Measurements from ENCODE around the gene TMC2.

The TMC2 gene

GRCh38 chr20:2563116-2563515 is 26.7 kb downstream of the TMC2 start:
- H3K4me3 ChIP-seq (ENCODE audit: low read depth, low read length), result no peak overlapping the region
- DNase-seq (ENCODE audit: low read depth), result no peak
- no peak for TF ChIP-seq CTCF (conservative IDR thresholded peaks at IDR 0.05; ENCODE audit: low read depth, low read length)

- DNase-seq (ENCODE audit: low read depth), result no peak
- no peak overlapping the region for H3K4me3 ChIP-seq (ENCODE audit: low read depth, low read length)
- no peak for TF ChIP-seq CTCF (conservative IDR thresholded peaks at IDR 0.05; ENCODE audit: low read depth, low read length)
Measured at GRCh38 chr20:2564406-2564805, 28.0 kb downstream of the TMC2 start.

GRCh38 chr20:2575682-2576081 is 39.3 kb downstream of the TMC2 start:
- no peak for TF ChIP-seq CTCF (conservative IDR thresholded peaks at IDR 0.05; ENCODE audit: low read depth, low read length)
- no peak overlapping the region for H3K4me3 ChIP-seq (ENCODE audit: low read depth, low read length)
- DNase-seq (ENCODE audit: low read depth), result no peak

GRCh38 chr20:2576317-2576727 is 39.9 kb downstream of the TMC2 start:
- no peak overlapping the region for H3K4me3 ChIP-seq (ENCODE audit: low read depth, low read length)
- TF ChIP-seq CTCF (conservative IDR thresholded peaks at IDR 0.05; ENCODE audit: low read depth, low read length), result no peak
- DNase-seq (ENCODE audit: low read depth), result no peak

GRCh38 chr20:2578475-2579192 is 42.3 kb downstream of the TMC2 start:
- no peak overlapping the region for H3K4me3 ChIP-seq (ENCODE audit: low read depth, low read length)
- DNase-seq (ENCODE audit: low read depth), result peak; percentile 30
- no peak for TF ChIP-seq CTCF (conservative IDR thresholded peaks at IDR 0.05; ENCODE audit: low read depth, low read length)

- no peak overlapping the region for H3K4me3 ChIP-seq (ENCODE audit: low read depth, low read length)
- no peak for TF ChIP-seq CTCF (conservative IDR thresholded peaks at IDR 0.05; ENCODE audit: low read depth, low read length)
- peak; percentile 81 for DNase-seq (ENCODE audit: low read depth)
Measured at GRCh38 chr20:2585811-2586210, 49.4 kb downstream of the TMC2 start.

GRCh38 chr20:2593756-2594155 is 57.4 kb downstream of the TMC2 start:
- no peak for DNase-seq (ENCODE audit: low read depth)
- no peak overlapping the region for H3K4me3 ChIP-seq (ENCODE audit: low read depth, low read length)
- TF ChIP-seq CTCF (conservative IDR thresholded peaks at IDR 0.05; ENCODE audit: low read depth, low read length), result no peak

Measured in choroid plexus epithelial cell (primary cell).